Measurements from ENCODE around the gene MEGF8.

DNA sequence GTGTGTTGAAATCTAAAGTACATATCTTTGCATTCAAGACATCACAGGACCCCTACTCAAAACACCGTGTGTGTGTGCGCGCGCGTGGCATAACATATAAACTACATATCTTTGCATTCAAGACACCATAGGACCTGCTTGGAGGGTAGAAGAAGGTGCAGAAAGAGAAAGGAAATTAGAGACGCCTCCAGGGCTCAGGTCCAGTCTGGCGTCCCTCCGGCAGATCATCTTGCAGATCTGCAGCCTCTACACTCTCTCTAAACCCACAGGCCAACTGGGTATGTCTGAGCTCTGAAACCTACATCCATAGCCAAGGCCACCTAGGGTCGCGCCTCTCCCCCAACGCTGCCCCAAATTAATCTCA lies 22.4 kb upstream of the MEGF8 start:
- TF ChIP-seq, protein P1, sequence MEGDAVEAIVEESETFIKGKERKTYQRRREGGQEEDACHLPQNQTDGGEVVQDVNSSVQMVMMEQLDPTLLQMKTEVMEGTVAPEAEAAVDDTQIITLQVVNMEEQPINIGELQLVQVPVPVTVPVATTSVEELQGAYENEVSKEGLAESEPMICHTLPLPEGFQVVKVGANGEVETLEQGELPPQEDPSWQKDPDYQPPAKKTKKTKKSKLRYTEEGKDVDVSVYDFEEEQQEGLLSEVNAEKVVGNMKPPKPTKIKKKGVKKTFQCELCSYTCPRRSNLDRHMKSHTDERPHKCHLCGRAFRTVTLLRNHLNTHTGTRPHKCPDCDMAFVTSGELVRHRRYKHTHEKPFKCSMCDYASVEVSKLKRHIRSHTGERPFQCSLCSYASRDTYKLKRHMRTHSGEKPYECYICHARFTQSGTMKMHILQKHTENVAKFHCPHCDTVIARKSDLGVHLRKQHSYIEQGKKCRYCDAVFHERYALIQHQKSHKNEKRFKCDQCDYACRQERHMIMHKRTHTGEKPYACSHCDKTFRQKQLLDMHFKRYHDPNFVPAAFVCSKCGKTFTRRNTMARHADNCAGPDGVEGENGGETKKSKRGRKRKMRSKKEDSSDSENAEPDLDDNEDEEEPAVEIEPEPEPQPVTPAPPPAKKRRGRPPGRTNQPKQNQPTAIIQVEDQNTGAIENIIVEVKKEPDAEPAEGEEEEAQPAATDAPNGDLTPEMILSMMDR (IDR thresholded peaks at IDR 0.05; ENCODE audit: poor library complexity, severe bottlenecking), result no peak
- TF ChIP-seq EP300 (conservative IDR thresholded peaks at IDR 0.05; ENCODE audit: poor library complexity, severe bottlenecking) (no peak), TAF1 (IDR thresholded peaks at IDR 0.05; ENCODE audit: low read depth) (no peak), EZH2 (IDR thresholded peaks at IDR 0.05; ENCODE audit: borderline replicate concordance, insufficient read depth, low read length, poor library complexity, severe bottlenecking) (no peak), SMC3 (conservative IDR thresholded peaks at IDR 0.05; ENCODE audit: poor library complexity) (no peak)

Measured in neural cell (in vitro differentiated cells).